ENCODE results near the gene HNRNPC.
"Not testable (repeated sequence)": the region's sequence is repeated elsewhere in the genome, so short reads cannot be mapped to it uniquely, and the experiment has no call there.

HNRNPC gene

DNA sequence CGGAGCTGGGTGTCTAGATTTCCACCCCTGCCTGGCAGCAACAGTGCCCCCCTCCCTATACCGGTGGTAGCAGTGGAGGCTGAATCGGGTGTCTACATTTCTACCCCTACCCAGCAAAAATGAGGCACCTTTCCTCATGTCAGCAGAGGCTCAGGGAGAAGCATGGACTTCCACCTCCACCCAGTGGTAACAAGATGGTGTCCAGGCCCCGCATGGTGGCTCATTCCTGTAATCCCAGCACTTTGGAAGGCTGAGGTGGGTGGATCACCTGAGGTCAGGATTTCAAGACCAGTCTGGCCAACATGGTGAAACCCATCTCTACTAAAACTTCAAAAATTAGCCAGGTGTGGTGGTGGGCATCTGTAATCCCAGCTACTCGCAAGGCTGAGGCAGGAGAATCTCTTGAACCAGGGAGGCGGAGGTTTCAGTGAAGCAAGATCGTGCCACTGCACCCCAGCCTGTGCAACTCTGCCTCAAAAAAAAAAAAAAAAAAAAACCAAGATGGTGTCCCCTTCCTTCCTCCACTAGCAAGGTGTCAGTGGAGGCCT, 77.9 kb downstream of the HNRNPC start:
- no peak for DNase-seq

DNA sequence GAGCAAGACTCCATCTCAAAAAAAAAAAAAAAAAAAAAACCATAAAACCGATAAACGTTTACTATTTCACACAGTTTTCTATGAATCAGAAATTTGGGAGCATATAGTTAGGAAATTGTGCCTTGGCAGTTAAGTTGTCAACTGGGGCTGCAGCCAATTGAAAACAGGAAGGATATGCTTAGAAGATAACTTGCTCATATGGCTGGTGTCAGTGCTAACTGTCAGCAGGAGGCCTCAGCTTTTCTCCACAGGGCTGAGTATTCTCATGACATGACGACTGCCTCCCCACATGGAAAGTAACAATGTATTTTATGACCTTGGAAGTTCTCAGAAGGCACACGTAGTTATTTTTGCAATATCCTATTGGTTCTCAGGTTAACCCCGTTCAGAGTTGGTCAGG, 83.8 kb downstream of the HNRNPC start:
- DNase-seq: no peak

DNA sequence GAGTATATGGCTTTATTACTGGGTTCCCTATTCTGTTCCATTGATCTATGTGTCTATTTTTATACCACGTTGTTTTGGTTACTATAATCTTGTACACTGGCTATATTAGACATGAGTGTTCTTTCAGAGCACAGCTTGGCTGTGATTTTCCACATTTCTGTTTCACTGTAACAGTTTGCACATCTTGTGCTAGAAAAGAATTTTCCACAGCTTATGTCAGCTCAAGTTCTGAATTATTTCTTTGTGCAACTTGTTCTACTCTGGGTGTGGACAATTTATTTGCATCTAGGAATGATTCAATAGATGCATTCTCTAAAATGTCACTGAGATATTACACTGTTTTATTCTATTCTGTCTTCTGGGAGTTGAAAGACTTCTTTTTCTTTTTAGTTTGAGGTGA, 85.0 kb downstream of the HNRNPC start:
- DNase-seq: no peak

DNA sequence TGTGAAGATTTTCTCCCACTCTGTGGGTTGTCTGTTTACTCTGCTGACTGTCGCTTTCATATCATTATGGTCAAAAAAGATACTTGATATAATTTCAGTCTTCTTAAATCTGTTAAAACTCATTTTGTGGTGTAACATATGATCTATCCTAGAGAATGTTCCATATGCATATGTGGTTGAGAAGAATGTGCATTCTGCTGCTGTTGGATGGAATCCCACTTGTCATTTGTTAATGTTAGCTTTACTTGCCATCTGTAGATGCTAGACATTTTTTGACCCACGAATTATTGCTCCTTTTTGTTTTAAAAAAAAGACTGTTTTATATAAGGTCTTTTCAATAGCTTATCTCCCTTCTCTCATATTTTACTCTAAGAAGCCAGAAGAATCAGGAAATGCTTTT, 87.1 kb downstream of the HNRNPC start:
- DNase-seq: no peak

DNA sequence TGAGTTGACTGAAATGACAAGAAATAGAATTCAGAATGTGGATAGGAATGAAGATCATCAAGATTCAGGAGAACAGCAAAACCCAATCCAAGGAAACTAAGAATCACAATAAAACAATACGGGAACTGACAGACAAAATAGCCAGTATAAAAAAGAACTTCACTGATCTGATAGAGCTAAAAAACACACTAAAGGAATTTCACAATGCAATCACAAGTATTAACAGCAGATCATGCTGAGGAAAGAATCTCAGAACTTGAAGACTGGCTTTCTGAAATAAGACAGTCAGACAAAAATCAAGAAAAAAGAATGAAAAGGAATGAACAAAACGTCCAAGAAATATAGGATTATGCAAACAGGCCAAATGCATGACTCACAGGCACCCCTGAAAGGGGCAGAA, 98.1 kb downstream of the HNRNPC start:
- DNase-seq: no peak

DNA sequence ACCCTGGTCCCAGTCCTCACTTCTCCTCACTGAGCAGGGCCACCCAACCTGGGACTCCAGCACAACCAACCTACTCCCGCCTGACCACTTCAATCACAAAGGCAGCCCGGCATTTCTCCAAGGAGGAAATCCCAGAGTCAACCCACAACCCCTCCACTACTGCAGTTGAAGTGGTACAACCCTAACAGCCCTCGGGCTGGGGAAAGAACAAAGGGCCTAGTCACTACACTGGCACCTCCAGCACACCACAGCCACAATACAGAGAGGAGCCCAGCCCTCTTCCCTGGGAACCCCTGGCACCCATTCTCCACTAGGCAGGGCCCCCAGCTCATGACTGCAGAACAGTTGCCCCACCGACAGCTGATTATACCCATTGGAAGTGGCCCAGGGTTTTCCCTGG, 99.7 kb downstream of the HNRNPC start:
- DNase-seq: no peak

DNA sequence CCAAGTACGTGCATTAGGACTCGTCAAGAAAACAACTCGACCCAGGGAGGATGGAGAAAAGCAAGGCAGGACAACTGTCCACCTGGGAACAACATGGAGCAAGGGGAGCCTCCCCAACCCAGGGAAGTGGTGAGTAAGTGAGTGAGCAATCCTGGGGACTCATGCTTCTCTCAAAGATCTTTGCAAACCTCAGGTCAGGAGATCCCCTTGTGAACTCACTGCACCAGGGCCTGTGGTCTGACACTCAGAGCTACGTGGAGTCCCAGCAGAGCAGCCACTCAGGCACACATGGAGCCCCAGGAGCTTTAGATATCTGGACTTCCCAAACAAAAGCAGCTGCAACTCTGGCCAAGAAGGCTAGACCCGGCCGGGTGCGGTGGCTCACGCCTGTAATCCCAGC, 101.2 kb downstream of the HNRNPC start:
- DNase-seq: no peak

DNA sequence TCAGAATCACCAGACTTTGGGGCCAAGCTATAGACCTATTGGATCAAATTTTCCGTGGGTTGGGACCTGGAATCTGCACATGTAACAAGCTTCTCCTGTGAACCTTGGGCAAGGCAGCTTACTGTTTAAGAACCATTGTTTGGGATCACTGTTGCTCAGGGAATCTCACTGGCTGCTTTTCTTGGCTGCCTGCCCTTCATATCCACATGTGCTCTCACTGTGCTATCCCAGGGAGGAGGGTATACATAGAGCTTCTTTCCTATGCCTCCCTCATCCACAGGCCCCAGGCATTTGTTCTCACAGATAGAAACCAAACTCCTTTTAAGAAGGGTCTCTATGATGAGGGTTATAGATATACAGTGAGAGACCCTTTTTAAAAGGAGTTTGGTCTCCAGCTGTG, 103.6 kb downstream of the HNRNPC start:
- DNase-seq: not testable (repeated sequence)

DNA sequence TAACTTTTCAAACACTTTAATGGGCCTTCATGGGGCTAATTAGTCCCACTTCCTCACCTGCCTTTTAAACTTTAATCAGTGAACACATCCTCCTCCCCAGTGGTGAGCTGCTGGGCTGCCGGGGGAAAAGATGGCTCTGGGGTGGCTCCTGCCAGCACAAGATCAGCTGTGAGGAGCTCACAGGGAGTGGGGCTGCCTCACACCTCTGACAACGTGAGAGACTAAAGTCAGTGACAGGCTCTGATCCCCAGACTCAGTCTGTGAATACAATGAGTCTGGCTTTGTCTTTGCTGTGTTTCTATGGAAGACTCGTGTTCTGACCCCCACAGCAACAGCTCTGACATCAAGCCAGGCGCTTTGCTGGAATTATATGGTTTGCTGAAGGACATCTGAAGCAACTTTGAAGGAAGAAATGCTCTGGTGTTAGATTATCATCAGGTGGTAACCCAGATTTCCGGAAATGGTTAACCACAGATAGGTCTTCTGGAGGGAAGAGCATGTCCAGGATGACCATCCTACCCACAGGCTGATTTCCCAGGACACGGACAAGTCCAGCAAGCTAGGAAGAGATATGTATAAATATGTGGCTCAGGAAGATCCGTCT, 104.1 kb downstream of the HNRNPC start:
- not testable (repeated sequence) for DNase-seq

DNA sequence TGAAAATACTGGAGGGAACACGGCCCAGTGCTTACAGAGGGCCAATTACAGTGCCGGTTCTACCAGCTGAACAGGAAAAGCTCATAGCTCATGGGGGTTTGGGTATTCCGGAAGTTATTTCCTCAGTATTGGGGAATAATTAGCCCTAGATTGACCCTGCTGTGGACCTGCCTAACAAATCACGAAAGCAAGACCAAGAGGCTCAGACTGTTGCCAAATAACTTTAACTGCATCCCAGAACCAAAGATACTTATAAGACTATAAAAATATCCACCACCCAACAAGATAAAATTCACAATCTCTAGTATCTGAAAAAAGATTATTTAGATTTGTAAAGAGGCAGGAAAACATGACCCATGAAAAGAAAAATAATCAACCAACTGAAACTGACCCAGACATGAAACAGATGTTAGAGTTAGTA, 105.4 kb downstream of the HNRNPC start:
- no peak for DNase-seq

DNA sequence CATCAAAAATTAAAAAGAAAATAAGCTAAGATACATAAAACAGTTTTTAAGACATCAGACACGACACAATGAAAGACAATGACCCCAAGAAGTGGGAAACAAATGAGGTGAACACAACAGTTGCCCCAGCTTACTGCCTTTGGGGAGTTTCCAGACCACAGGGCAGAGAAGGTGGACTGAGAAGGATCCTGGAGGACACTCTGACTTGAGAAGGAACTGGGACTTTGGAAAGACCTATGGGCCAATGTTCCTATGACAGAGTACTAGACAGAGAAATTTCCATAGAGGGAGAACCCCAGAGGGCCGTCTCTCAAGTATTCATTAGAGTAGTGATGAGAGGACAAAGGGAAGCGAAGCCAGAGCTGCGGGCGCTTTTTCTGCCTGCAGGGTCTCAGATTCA, 107.2 kb downstream of the HNRNPC start:
- no peak for DNase-seq

DNA sequence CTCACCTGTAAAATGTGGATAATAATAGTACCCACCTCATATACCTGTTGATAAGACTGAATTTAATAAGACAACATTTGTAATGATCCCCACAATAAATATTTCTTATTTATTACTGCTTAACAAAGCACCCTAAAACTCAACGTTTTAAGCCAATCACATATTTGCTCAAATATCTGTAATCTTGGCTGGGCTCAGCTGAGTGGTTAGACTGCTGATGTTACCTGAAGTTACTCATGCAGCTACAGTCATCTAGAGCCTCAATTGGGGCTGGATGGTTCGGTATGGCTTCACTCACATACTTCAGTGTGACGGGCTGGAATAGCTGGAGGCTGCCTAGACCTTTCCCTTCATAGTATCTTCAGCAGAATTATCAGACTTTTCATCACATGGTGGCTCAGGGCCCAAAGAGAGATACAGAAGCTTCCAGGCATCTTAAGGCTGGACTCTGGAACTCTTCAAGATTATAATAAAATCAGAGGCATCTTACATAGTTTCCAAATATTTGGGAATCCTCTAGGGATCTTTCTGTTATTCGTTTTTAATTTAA, 109.1 kb downstream of the HNRNPC start:
- no peak for DNase-seq
